PFSK-1 (cell line): ENCODE measurements around the gene CDX1.

Experiments used
- FOXP2 ChIP-seq: optimal IDR thresholded peaks from 2 replicates; pipeline ENCODE3; 2011; ENCODE audit warnings: borderline replicate concordance, control low read depth, inconsistent platforms; ENCODE audit not compliant: insufficient read depth; ENCODE audit errors: extremely low read length, extremely low read depth
- POLR2AphosphoS5 ChIP-seq: IDR thresholded peaks from 2 replicates; pipeline ENCODE4 v1.6.1; 2012; ENCODE audit warnings: low read depth, mild to moderate bottlenecking, control low read depth, low read length, moderate library complexity
- REST ChIP-seq, 2 experiments: IDR thresholded peaks; 2 replicates each; pipeline versions ENCODE4 v1.6.1 to v1.8.0; 2011 to 2012; ENCODE audit warnings: low read depth in 2 of 2, low read length in 2 of 2, control low read depth in 1 of 2, inconsistent platforms in 1 of 2, mild to moderate bottlenecking in 1 of 2, moderate library complexity in 1 of 2; ENCODE audit not compliant: insufficient read depth in 1 of 2
- SIN3A ChIP-seq: IDR thresholded peaks from 2 replicates; pipeline ENCODE4 v1.6.1; 2012; ENCODE audit warnings: mild to moderate bottlenecking, low read length, moderate library complexity, borderline replicate concordance; ENCODE audit not compliant: insufficient read depth
- TAF1 ChIP-seq: IDR thresholded peaks from 2 replicates; pipeline ENCODE4 v1.6.1; 2012; ENCODE audit warnings: low read length, control low read depth, borderline replicate concordance; ENCODE audit not compliant: insufficient read depth

Gene CDX1

GRCh38 chr5:150158170-150158949 is 8.2 kb upstream of the CDX1 start:
- TF ChIP-seq REST (IDR thresholded peaks at IDR 0.05; ENCODE audit: insufficient read depth in 1 of 2, low read depth in 2 of 2, low read length in 2 of 2) (no peak), FOXP2 (no peak), POLR2AphosphoS5 (no peak), SIN3A (no peak), TAF1 (no peak)

DNA sequence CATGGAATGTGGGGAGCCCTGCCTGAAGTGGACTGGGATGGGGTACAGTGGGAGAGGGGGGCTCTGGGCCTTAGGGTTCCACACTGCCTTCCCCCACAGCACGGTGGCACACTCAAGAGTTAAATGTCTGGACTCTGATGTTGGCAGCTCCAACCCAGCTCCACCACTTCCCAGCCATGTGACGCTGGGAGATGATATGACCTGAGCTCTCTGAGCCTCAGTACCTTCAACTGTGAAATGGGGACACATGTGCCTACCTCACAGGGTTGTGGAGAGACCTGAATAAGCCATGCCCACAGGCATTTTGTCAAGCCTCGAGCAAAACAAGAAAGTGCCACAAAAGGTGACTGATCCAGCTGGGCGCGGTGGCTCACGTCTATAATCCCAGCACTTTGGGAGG is 7.5 kb upstream of the CDX1 start:
- TF ChIP-seq FOXP2 (no peak), TAF1 (no peak), POLR2AphosphoS5 (no peak), SIN3A (no peak), REST (IDR thresholded peaks at IDR 0.05; ENCODE audit: insufficient read depth in 1 of 2, low read depth in 2 of 2, low read length in 2 of 2) (no peak)

GRCh38 chr5:150159741-150160179 is 6.8 kb upstream of the CDX1 start:
- TF ChIP-seq REST (IDR thresholded peaks at IDR 0.05; ENCODE audit: insufficient read depth in 1 of 2, low read depth in 2 of 2, low read length in 2 of 2): no peak
- TF ChIP-seq TAF1: no peak
- TF ChIP-seq POLR2AphosphoS5: no peak
- TF ChIP-seq FOXP2: no peak
- TF ChIP-seq SIN3A: no peak

DNA sequence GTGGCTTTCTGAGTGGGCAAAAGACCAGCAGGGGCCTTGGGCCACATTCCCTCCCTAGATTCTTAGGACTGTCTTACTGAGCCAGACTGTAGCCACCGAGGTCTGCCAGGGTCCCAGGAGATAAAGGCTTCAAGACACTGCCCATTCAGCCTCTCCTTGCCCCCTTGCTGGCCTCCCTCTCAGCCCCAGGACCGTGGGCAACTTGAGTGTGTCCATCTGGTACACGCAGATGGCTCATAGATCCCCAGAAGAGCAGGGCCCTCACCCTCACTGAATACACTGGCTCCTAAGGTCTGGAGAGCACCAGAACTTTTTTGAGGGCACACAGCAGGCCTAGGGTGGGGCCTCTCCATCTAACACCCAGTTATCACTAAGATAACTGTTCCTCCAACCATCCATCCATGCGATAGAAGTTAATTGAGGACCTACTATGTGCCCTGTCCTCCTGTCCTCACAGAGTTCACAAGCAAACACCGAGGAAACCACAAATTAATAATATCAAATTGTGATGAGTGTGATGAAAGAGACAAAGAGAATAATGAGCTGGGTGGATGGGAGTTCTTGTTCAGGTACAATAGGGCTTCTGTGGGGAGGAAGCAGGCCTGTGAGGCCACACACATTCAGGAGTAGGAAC is 6.0 kb upstream of the CDX1 start:
- no peak for TF ChIP-seq REST (IDR thresholded peaks at IDR 0.05; ENCODE audit: insufficient read depth in 1 of 2, low read depth in 2 of 2, low read length in 2 of 2)
- no peak for TF ChIP-seq FOXP2
- no peak for TF ChIP-seq SIN3A
- TF ChIP-seq TAF1: no peak
- TF ChIP-seq POLR2AphosphoS5: no peak
